ENCODE measurements around the gene ACOT8.
"Not testable (repeated sequence)": the region's sequence is repeated elsewhere in the genome, so short reads cannot be mapped to it uniquely, and the experiment has no call there.

Gene ACOT8

DNA sequence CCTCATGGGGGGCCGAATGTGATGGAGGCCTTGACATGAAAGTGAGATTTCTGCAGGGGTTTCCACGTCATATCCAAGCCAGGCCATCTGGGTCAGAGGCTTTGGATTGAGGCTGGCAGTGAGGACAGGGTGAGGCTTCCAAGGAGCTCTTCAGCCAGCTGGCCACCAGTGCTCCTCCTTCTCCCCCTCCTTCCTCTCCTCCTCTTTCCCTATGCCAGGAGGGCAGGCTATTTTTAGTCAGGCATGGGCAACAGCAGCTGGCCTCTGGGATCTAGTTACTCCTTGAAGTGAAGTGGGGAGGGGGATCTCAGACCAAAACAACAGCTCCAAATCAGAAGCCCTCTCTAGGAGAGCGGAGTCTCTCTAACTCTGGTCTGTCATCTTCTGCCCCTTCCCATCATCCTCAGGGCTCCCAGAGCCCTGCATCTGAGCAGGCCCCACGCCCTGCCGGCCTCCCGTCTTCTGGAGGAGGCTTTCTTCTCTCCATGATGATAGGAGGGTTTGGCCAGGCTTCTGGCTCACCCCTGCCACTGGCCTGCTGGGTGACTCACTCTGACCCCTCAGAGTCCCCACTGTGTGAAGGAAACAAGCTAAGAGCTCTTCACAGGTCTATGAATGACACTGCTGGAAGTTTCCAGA is 30.7 kb downstream of the ACOT8 start:
- no peak for FAIRE-seq

DNA sequence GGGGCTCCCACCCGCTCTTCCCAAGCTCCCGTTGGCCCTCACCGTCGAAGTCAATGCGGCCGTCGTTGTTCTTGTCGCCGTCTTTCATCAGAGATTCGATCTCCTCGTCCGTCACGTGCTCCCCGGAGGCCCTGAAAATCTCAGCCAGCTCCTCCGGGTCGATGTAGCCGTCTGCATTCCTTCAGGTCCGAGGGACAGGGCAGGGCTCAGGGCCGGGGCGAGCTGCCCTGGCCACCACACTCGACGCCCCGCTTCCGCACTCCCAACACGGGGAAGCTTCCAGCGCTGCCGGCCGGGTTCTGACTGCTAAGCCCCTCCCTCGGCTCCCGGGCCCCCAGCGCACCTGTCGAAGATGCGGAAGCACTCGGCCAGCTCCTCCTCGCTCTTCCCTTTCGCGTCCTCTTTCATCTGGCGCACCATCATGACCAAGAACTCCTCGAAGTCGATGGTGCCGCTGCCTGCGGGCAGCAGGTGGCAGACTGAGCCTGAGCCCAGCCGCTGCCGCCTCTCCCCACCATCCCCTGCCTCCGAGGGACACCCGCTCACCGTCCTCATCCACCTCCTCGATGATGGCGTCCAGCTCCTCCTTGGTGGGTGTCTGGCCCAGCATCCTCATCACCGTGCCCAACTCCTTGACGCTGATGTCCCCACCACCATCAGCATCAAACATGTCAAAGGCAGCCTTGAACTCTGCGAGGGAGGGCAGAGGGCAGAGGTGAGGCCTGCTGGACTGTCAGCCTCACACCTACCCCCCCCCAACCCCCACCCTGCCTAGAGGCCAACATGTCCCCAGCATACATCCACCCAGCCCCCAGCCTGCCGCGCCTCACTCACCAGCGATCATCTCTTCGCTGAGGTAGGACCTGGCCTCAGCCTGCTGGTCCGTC is 33.0 kb downstream of the ACOT8 start:
- no peak for FAIRE-seq

DNA sequence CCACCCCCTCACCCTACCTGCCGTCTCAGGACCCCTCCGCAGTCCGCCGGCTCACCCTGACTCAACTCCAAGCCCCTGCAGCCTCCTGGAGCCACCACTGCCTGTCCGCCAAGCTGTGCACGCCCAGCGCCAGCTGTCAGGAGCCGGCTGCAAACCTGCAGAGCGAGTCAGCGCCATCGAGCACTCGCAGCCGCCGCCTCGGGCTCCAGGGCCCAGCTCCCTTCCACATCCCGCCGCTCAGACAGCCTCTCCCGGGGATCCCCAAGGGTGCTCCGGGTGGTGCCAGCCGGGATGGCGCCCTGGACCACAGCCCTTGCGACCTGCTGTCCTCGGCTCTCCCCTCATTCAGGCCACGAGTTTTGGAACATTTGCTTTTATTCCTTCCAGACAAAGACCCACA is 34.3 kb downstream of the ACOT8 start:
- no peak for FAIRE-seq

DNA sequence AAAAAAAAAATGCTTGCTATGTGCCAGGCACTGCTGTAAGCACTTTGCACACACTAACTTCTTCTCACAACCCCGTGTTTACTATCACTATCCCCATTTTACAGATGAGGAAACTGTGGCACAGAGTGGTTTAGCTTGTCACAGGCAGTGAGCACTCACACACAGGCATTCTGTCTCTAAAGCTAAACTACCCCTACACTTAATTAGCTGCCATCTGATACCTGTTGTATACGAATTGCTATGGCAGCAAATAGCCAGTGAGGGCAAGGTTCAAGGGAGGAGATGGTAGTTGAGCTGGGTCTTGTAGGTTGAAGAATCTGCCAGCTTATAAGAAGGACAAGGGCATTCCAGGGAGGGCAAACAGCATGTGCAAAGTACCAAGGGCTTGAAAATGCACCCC is 35.2 kb downstream of the ACOT8 start:
- FAIRE-seq: no peak

DNA sequence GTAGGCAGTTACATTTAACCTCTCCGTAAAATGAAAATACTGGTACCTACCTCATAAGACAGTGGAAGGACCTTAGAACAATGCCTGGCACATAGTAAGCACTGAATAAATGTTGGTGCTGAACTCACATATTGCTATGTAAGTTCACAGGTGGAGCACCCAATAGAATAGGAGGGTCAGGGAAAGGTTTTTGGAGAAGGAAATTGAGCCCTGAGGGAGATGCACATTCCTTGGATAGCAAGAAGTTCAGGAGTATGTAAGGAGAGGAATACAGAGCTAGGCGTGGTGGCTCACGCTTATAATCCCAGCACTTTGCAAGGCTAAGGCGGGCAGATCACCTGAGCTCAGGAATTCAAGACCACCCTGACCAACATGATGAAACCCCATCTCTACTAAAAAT is 37.7 kb downstream of the ACOT8 start:
- FAIRE-seq: no peak

DNA sequence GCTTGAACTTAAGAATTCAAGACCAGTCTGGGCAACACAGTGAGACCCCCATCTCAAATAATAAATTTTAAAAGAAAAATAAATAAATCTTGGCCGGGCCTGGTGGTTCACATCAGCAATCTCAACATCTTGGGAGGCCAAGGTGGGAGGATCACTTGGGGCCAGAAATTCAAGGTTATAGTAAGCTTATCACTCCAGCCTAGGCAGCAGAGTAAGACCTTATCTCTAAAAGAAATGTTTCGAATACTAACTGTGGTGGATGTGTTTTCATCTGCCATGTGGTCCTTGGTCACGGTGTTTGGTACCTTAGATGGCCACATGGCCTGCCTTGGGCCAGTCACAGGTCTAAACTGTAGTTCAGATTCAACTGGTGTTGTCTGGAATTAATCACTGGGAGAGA is 39.0 kb downstream of the ACOT8 start:
- FAIRE-seq: no peak

DNA sequence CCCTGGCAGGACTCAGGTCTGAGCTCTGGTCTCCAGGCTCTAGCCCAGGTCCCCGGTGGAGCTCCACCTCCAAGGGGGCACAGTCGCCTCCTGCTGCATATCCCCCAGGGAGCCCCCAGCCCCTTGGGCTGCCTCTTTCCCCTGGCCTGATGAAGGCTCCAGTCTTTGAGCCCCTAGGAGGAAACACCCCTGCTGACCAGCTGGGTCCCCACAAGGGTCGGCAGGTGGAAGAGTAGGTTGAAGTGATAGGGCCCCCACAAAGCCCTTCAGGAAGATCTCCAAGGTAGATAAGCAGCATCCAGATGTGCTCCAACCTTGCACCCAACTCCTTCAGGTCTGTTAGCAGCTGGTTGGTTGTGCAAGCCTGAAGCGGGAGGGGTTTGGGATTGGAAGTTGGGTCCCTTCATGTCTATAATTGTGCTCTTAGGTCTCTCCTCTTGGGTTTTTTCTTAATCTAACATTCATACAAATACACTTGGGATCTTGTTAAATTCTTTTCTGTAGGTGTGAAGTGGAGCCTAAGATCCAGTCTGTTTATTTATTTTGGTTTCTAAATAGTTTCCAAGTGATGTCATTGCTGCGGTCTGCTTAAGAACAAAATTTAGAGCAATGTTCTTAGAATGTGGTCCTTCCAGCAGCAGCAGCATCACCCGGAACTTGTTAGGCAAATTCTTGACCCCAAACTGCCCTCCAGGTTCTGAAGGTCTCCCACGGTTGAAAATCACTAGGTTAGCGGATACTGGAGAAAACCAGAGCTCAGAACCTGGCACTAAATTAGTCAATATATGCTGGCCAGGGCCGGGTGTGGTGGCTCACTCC is 39.6 kb downstream of the ACOT8 start:
- FAIRE-seq: no peak

DNA sequence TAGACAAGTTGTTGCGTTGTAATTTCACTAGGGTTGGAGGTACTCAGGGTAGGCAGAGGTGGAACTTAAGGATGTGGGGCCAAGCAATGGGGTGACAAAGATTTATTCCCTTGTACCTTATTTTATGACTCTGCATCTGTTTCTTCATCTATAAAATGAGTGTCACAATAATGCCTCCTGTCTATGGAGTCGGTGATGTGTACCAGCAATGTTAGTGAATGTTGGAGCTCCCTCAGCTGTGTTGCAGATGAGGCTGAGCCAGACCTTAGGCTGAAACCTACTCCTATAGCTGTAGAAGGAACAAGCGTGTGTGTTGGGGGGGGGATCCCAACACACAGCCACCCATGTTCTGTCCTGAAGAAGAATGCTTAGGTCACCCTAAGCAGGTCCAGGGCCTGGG is 40.2 kb downstream of the ACOT8 start:
- FAIRE-seq: no peak

DNA sequence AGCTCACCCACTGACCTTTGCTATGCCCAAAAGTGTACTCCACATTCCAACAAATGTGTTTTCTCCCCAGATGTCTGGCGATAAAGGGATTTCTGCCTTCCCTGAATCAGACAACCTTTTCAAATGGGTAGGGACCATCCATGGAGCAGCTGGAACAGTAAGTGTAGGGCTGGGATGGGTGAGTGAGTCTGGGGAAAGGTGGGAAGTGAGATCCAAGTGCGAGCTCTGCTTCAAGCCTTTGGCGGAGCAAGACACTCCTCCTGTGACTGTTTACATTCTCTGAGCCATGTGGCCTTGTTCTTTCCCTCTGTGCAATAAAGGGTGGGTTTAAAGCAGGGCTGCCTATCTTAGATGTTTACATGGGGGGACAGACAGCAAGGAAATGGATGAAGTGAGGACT is 42.9 kb downstream of the ACOT8 start:
- FAIRE-seq: no peak

DNA sequence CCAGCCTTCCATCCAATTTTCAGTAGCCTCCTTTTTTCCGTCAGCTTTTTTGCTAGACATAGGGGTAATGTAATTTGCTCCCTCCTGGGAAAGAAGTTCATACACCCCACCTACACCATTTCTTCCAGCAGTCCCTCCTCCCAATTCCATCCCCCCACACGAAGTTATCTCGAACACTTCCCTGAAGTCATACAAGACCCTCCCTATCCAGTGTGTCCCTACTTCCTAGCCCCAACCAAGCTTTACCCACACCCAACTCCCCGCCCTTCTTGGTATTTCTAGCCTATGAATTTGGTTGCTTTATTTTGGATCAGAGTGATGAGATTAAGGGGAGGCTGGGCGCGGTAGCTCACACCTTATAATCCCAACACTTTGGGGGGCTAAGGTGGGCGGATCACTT is 43.7 kb downstream of the ACOT8 start:
- no peak for FAIRE-seq

DNA sequence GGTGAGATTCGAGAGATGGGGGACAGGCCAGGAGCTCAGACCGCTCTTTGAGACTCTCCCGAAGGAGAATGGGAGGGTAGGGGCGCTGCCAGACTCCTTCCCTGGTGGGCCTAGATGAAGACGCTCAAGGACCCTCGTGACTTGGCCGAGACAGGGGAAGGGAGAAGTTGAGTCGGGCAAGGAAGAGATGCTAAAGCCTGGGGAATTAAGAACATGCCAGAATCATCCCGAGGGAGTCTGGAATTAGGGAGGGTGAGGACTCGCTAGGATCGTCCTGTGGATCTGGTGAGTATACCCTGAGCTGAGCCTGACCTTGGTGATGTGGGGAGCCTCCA is 44.2 kb downstream of the ACOT8 start:
- FAIRE-seq: no peak

DNA sequence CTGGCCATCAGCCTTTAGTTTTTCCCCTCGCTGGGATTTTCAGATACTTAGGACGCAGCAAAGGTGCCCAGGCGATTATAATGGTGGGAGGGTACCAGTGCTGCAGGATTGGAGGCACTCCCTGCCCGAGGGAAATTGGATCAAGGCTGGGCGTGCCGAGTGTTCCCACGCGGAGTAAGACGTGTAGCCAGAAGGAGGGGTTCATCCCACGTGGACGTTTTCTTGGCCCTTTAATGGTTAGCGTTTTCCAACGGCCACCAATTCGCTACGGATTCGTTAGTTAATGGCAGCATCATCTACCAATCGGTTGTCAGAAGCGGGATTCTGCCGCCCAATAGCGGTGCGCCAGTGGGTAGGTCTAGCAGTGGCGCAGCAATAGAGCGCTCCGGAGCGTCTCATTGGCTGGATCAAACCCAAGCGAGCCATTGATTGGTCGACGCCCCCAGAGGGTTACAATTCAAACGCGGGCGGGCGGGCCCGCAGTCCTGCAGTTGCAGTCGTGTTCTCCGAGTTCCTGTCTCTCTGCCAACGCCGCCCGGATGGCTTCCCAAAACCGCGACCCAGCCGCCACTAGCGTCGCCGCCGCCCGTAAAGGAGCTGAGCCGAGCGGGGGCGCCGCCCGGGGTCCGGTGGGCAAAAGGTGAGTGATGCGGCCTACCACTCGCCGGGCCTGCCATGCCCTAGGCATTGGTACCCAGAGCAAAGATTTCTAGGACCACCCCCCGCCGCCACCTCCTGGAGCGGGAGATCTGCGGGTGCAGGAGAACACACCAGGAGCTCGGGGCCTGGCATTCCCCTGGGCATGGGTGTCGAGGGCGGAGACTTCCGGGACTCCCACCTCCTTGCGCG is 44.8 kb downstream of the ACOT8 start, which contains the start of gene UBE2C:
Gene UBE2C (plus strand): TSS at position 488 of the 849 bp plus-strand sequence. CDS start 52 bp downstream, at position 540.
- FAIRE-seq: peak; percentile 55

DNA sequence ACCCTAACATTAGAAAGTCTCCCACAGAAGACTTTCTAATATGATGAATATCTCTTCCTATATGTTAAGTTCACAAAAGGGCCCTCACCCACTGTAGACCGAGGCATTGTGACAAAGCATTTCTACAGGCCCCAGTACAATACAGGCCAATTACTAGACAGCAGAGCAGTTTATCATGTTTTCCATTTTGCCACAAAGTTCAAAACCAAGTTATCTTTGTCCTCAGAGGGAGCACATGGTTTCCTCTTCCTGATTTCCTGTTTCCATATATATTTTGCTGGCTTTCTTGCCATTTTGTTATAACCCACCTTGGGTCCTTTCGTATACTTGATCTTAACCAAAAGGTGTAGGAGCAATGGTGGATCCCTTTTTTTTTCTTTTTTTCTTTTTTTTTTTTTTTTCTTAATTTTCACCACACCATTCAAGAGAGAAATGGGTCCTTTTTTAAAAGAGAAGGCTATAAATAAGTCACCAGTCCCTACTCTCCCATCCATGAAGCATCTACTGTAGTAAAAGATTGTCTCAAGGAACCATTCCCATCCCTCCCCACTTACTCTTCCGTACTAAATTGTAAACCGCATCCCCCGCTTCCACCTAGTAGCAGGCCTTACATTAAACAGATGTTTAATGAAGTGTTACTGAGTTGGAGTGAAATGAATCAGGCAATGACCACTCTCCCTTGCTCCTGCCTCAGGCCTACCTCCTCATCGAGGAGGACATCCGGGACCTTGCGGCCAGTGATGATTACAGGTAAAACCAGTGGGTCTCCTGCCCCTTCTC is 46.8 kb downstream of the ACOT8 start:
- FAIRE-seq: no peak

DNA sequence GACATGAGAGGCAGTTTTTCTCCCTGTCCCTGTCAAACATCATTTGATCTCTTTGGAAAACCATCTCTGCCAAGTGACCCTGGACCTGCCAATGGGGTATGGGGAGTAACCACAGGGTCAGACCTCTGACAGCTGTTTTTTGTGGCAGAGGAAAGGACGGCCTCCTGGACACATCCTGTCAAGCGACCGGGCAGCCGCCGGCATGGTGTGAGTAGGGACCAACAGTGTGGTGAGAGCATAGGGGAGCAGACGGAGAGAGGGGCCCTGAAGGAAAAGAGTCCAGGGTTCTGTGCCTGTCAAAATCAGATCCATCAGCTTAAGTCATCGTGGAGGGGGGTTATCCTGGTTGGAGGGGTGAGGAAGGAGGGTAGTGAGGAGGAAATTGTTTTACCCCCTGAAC is 55.3 kb downstream of the ACOT8 start:
- no peak for FAIRE-seq

DNA sequence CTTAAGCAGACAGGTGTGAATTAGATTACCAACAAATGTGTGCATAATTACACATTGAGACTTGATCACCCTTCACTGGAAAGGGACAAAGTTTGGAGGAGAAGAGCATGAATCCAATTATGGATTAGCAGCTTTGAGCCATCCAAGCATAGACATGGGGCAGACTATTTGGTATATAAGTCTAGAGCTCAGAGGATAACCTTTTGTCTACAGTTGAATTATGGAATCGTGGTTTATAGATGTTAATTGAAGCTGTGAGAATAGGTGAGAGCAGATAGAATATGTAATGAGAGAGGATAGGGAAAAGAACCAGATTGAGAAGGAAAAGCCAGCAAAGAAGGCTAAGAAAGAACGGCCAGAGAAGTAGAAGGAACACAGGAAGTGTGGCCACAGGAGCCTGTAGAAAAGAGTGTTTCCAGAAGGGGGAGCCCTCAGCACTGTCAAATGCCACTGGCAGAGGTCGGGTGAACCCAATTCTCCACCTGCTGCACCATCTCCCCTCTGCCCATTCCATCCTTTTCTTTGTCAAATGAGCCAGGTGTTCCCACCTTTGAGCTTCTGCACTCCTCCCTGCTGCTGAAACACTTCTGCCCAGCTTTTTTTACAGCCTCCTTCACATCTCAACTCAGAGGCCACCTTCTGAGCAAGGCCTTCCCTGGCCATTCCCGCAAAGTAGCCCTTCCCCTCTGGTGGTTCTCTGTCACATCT is 58.1 kb downstream of the ACOT8 start:
- FAIRE-seq: no peak

DNA sequence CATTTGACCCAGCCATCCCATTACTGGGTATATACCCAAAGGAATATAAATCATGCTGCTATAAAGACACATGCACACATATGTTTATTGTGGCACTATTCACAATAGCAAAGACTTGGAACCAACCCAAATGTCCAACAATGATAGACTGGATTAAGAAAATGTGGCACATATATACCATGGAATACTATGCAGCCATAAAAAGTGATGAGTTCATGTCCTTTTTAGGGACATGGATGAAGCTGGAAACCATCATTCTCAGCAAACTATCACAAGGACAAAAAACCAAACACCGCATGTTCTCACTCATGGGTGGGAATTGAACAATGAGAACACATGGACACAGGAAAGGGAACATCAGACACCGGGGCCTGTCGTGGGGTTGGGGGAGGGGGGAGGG is 59.2 kb downstream of the ACOT8 start:
- not testable (repeated sequence) for FAIRE-seq

DNA sequence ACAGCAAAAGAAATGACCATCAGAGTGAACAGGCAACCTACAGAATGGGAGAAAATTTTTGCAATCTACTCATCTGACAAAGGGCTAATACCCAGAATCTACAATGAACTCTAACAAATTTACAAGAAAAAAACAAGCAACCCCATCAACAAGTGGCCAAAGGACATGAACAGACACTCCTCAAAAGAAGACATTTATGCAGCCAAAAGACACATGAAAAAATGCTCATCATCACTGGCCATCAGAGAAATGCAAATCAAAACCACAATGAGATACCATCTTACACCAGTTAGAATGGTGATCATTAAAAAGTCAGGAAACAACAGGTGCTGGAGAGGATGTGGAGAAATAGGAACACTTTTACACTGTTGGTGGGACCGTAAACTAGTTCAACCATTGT is 59.7 kb downstream of the ACOT8 start:
- FAIRE-seq: not testable (repeated sequence)

DNA sequence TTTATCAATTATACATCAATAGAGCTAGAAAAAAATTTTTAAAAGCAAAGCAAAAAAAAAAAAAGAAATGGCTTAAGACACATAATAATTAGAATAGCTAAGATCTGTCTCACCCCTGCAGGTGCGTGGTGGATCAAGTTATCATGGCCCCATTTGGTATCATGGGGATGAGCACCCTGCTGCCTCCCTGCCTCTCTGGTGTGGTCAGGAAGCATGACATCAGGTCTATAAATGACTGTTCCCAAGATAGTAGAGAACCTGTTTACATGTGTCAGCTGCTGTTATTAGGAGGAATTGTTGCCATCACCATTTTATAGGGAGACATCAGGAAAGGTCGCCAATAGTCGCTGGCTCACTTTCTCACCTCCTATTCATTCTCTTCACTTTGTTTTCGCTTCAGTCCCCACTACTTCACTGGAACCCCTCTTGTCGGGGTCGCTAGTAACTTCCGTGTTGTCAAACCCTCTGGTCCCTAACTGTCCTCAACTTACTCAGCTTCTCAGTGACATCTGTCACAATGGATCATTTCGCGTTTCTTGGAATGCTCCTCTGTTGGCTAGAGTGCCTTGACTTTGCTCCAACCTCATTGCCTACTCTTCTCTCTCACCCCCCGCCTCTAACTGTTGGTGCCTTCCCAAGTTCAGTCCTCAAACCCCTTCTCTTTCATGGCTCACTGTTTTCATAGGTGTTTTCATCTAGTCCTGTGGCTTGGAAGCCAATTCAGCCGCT is 60.7 kb downstream of the ACOT8 start:
- FAIRE-seq: no peak

DNA sequence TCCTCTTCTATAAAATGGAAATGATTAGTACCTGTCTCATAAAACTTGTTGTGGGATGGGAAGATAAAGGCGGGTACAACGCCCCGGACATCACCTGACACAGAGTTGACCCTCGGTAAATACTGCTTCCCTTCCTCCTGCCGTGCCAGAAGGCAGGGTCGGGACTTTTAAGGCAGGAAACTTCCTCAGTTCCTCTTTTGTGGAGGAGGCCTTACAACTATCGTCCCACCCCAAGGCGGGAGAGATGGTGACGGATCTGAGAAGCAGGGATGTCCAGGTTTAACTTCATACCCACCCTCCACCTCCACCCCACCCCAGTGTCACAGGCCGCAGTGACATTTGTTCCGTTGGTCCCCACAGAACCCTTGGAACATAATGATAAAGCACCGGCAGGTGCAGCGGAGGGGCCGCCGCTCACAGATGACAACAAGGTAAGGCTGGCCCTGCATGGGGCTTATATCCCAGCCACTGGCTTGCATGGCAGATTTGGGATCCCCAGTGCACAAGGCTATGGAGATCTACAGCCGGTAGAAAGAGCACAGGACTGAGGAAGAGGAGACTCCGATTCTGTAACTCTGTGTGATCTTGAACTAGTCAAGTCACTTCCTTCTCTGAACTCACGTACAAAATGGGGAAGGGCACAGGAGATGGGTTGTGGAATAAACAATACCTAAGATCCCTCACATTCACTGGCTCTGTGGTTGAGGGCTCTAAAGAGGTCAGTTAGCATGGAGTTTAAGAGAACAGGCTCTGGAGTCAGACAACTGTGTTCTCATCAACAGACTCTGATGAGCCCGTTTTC is 64.7 kb downstream of the ACOT8 start:
- no peak for FAIRE-seq

All from colon (tissue), 2 donors.